KMS-11 (cell line): ENCODE results near the gene SHROOM4.

ENCODE experiments used
- H2AFZ ChIP-seq: fragments of 200-600 bp; sonication (generic); 2 replicates; pipeline ENCODE4 v1.6.1; 2016; ENCODE audit warnings: antibody characterized with exemption, mixed run types, low read depth
- H3K27ac ChIP-seq: fragments of 200-600 bp; sonication (generic); 2 replicates; pipeline ENCODE4 v1.6.1; 2016; ENCODE audit warnings: mild to moderate bottlenecking, mixed run types
- H3K27me3 ChIP-seq: fragments of 200-600 bp; sonication (generic); 2 replicates; pipeline ENCODE4 v1.6.1; 2017; ENCODE audit warnings: mild to moderate bottlenecking, low read depth, mixed run types, moderate library complexity; ENCODE audit not compliant: insufficient read depth
- H3K36me3 ChIP-seq: fragments of 200-600 bp; sonication (generic); 2 replicates; pipeline ENCODE4 v1.6.1; 2017; ENCODE audit warnings: mild to moderate bottlenecking, mixed run types; ENCODE audit not compliant: insufficient read depth
- H3K4me1 ChIP-seq: fragments of 200-600 bp; sonication (generic); 2 replicates; pipeline ENCODE4 v1.6.1; 2016; ENCODE audit warnings: mild to moderate bottlenecking, low read depth, mixed run types; ENCODE audit not compliant: poor library complexity, severe bottlenecking
- H3K4me2 ChIP-seq: fragments of 200-600 bp; sonication (generic); 2 replicates; pipeline ENCODE4 v1.7.0; 2016; ENCODE audit warnings: mild to moderate bottlenecking, mixed run types
- H3K4me3 ChIP-seq: fragments of 200-600 bp; sonication (generic); IDR thresholded peaks from 2 replicates; pipeline ENCODE4 v1.6.1; 2017; ENCODE audit warnings: low read depth, low read length, mixed read lengths; ENCODE audit not compliant: insufficient read depth
- H3K79me2 ChIP-seq: fragments of 200-600 bp; sonication (generic); 2 replicates; pipeline ENCODE4 v1.6.1; 2016; ENCODE audit warnings: low read depth, mixed run types; ENCODE audit not compliant: insufficient read depth
- H3K9ac ChIP-seq: fragments of 200-600 bp; sonication (generic); 2 replicates; pipeline ENCODE4 v1.6.1; 2016; ENCODE audit warnings: mild to moderate bottlenecking, mixed run types
- H4K20me1 ChIP-seq: fragments of 200-600 bp; sonication (generic); 2 replicates; pipeline ENCODE4 v1.6.1; 2016; ENCODE audit warnings: mild to moderate bottlenecking, mixed run types; ENCODE audit not compliant: insufficient read depth
- CTCF ChIP-seq: fragments of 200-600 bp; sonication (generic); conservative IDR thresholded peaks from 2 replicates; pipeline ENCODE4 v1.6.1; 2017; ENCODE audit warnings: low read depth, mild to moderate bottlenecking, antibody characterized with exemption, low read length, moderate library complexity, mixed read lengths

Gene SHROOM4

GRCh38 chrX:50606300-50606950 lies 207.6 kb downstream of the SHROOM4 start:
- Histone ChIP-seq H2AFZ (no peak overlapping the region), H3K9ac (no peak overlapping the region), H3K4me3 (no peak overlapping the region), H3K4me1 (no peaks in the 10 kb centered on the region), H3K4me2 (no peak overlapping the region), H3K27me3 (no peaks in the 10 kb centered on the region), H4K20me1 (no peaks in the 10 kb centered on the region), H3K27ac (no peak overlapping the region), H3K36me3 (no peaks in the 10 kb centered on the region), H3K79me2 (no peaks in the 10 kb centered on the region)
- no peak for TF ChIP-seq CTCF

- H3K9ac ChIP-seq, result no peak overlapping the region
- H3K4me1 ChIP-seq, result no peaks in the 10 kb centered on the region
- H3K27me3 ChIP-seq, result no peaks in the 10 kb centered on the region
- no peak overlapping the region for H2AFZ ChIP-seq
- H4K20me1 ChIP-seq, result no peaks in the 10 kb centered on the region
- H3K4me2 ChIP-seq, result no peak overlapping the region
- H3K79me2 ChIP-seq, result no peaks in the 10 kb centered on the region
- no peak overlapping the region for H3K27ac ChIP-seq
- H3K36me3 ChIP-seq, result no peaks in the 10 kb centered on the region
- TF ChIP-seq CTCF, result no peak
- no peak overlapping the region for H3K4me3 ChIP-seq
Measured at GRCh38 chrX:50596056-50596455, 217.9 kb downstream of the SHROOM4 start.

GRCh38 chrX:50594788-50595187 lies 219.2 kb downstream of the SHROOM4 start:
- Histone ChIP-seq H3K27ac (no peak overlapping the region), H3K27me3 (no peaks in the 10 kb centered on the region), H3K9ac (no peak overlapping the region)

GRCh38 chrX:50586980-50587379 lies 227.0 kb downstream of the SHROOM4 start:
- no peaks in the 10 kb centered on the region for H3K4me1 ChIP-seq
- no peak overlapping the region for H3K4me3 ChIP-seq
- TF ChIP-seq CTCF, result no peak
- H4K20me1 ChIP-seq, result no peaks in the 10 kb centered on the region
- H3K27me3 ChIP-seq, result no peaks in the 10 kb centered on the region
- H2AFZ ChIP-seq, result no peak overlapping the region
- no peak overlapping the region for H3K9ac ChIP-seq
- H3K79me2 ChIP-seq, result no peaks in the 10 kb centered on the region
- H3K4me2 ChIP-seq, result no peak overlapping the region
- H3K27ac ChIP-seq, result no peak overlapping the region
- no peaks in the 10 kb centered on the region for H3K36me3 ChIP-seq

More at GRCh38 chrX:50594788-50595187, 219.2 kb downstream of the SHROOM4 start:
- H4K20me1 ChIP-seq, result no peaks in the 10 kb centered on the region
- no peak for TF ChIP-seq CTCF
- H3K4me3 ChIP-seq, result no peak overlapping the region
- H3K36me3 ChIP-seq, result no peaks in the 10 kb centered on the region
- H3K4me1 ChIP-seq, result no peaks in the 10 kb centered on the region
- no peaks in the 10 kb centered on the region for H3K79me2 ChIP-seq
- H2AFZ ChIP-seq, result no peak overlapping the region
- H3K4me2 ChIP-seq, result no peak overlapping the region
